Activated T-cell treated with anti-CD3 and anti-CD28 coated beads, Interleukin-2, amount 50 U/mL, for 72 hours (primary cell): ENCODE data around the gene STAG3. TPM values are rescaled to one million over a fixed set of nuclear protein-coding genes. Genes with fewer than 3 reads are reported as not detected.
A peak's percentile ranks its signal among the peaks of the same experiment; 100 is the strongest.
"Not testable (repeated sequence)": the region's sequence is repeated elsewhere in the genome, so short reads cannot be mapped to it uniquely, and the experiment has no call there.

ENCODE experiments used
- ATAC-seq, 2 donors: fragments of 150-1000 bp; cut with Tn5 transposase; replicated peaks in 1 of 2; 2 replicates each; pipeline ENCODE4 v1.10.0; 2021; ENCODE audit warnings: moderate library complexity in 2 of 2, mild to moderate bottlenecking in 1 of 2
- DNase-seq, 2 donors: peaks; one replicate each; pipeline ENCODE4 v3.0.0; 2021 to 2022; ENCODE audit warnings: mixed read lengths in 1 of 2
- H3K27ac Mint-ChIP-seq: one replicate; pipeline ENCODE4 v1.8.0; 2022; ENCODE audit warnings: mild to moderate bottlenecking, moderate library complexity, mixed read lengths
- H3K27me3 Mint-ChIP-seq: one replicate; pipeline ENCODE4 v1.8.0; 2022; ENCODE audit warnings: low read depth, mixed read lengths
- H3K36me3 Mint-ChIP-seq, 2 donors: one replicate each; pipeline ENCODE4 v1.8.0; 2022; ENCODE audit warnings: mixed read lengths in 2 of 2, mild to moderate bottlenecking in 1 of 2; ENCODE audit not compliant: insufficient read depth in 2 of 2
- H3K4me1 Mint-ChIP-seq: one replicate; pipeline ENCODE4 v1.8.0; 2022; ENCODE audit warnings: low read depth, mixed read lengths
- H3K4me3 Mint-ChIP-seq, 2 donors: one replicate each; pipeline ENCODE4 v1.8.0; 2022; ENCODE audit warnings: mild to moderate bottlenecking in 2 of 2, mixed read lengths in 2 of 2, moderate library complexity in 2 of 2
- H3K9me3 Mint-ChIP-seq, 2 donors: one replicate each; pipeline ENCODE4 v1.8.0; 2022; ENCODE audit warnings: mixed read lengths in 2 of 2
- total RNA-seq, 2 donors: library from RNA; stranded (reverse); gene quantifications; one replicate each; pipeline ENCODE4 v1.2.3, GENCODE V29; 2022

Gene STAG3
- total RNA-seq, 2 donors from 2014 or later = 103 to 121 TPM

DNA sequence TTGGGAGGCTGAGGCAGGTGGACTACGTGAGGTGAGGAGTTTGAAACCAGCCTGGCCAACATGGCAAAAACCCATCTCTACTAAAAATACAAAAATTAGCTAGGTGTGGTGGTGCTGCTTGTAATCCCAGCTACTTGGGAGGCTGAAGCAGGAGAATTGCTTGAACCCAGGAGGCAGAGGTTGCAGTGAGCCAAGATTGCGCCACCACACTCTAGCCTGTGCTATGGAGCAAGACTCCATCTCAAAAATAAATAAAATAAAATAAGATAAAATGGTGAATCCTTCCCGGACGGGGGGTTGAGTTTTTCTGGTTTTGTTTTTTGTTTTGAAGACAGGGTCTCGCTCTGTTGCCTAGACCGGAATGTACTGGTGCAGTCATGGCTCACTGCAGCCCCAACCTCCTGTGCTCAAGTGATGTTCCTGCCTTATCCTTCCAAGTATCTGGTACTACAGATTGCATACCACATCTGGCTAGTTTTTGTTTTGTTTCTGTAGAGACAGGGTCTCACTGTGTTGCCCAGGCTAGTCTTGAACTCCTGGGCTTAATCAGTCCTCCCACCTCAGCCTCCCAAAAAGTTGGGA is 14.7 kb downstream of the STAG3 start:
- not testable (repeated sequence) for H3K4me3 Mint-ChIP-seq

DNA sequence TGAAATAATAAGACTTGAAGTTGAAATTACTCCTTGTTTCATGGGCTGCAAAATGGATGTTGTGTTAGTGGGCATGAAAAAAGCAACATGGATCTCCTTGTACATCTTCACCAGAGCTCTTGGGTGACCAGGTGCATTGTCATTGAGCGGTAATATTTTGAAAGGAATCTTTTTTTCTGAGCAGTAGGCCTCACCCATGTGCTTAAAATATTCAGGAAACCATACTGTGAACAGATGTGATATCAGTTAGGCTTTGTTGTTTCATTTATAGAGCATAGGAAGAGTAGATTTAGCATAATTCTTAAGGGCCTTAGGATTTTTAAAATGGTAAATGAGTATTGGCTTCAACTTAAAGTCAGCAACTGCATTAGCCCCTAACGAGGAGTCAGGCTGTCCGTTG is 15.3 kb downstream of the STAG3 start:
- H3K27ac Mint-ChIP-seq = no peak overlapping the region
- no peaks in the 10 kb centered on the region for H3K27me3 Mint-ChIP-seq
- no peak for DNase-seq
- H3K9me3 Mint-ChIP-seq = no peaks in the 10 kb centered on the region
- ATAC-seq = no peak
- no peak overlapping the region for H3K4me3 Mint-ChIP-seq
- peaks cover 0 to 7% of the 10 kb centered on the region in 2 donors for H3K36me3 Mint-ChIP-seq
- peaks cover 52% of the 10 kb centered on the region for H3K4me1 Mint-ChIP-seq

More for the DNA sequence above, 14.7 kb downstream of the STAG3 start:
- not testable (repeated sequence) for H3K36me3 Mint-ChIP-seq, H3K27me3 Mint-ChIP-seq, H3K9me3 Mint-ChIP-seq, DNase-seq, ATAC-seq, H3K27ac Mint-ChIP-seq
- H3K4me1 Mint-ChIP-seq = peaks cover 52% of the 10 kb centered on the region

DNA sequence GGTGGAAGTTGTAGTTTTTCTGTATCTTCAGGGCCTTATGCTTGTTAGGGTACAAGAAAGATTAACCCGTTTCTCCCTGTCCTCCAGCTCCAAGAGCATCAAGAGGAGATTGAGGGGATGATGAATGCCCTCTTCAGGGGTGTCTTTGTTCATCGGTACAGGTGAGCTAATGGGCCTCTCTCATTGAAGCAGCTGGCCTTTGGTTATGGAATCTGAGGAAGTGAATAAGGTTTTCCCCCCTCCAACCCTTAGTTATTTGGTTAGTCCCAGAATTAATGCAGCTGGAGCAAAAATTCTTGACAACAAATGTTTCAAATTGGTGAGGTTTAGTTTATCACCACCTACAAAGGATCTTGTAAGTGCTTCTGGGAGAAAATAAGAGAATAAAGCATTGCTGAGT is 17.5 kb downstream of the STAG3 start:
- Mint-ChIP-seq H3K27ac (no peak overlapping the region), H3K4me1 (peaks cover 44% of the 10 kb centered on the region), H3K9me3 (no peaks in the 10 kb centered on the region), H3K36me3 (peaks cover 0 to 10% of the 10 kb centered on the region in 2 donors), H3K4me3 (no peak overlapping the region), H3K27me3 (no peaks in the 10 kb centered on the region)
- ATAC-seq = no peak
- no peak for DNase-seq

- not testable (repeated sequence) for ATAC-seq, H3K9me3 Mint-ChIP-seq, H3K27me3 Mint-ChIP-seq, H3K36me3 Mint-ChIP-seq, DNase-seq, H3K4me3 Mint-ChIP-seq
- H3K4me1 Mint-ChIP-seq = peaks cover 44% of the 10 kb centered on the region
- H3K27ac Mint-ChIP-seq = peak overlapping the region; percentile 24
These were observed 18.2 kb downstream of the STAG3 start for GRCh38 chr7:100195901-100196322.

- Mint-ChIP-seq H3K27me3 (peaks cover 6% of the 10 kb centered on the region), H3K9me3 (no peaks in the 10 kb centered on the region), H3K36me3 (peaks cover 0 to 10% of the 10 kb centered on the region in 2 donors), H3K4me3 (no peak overlapping the region), H3K4me1 (peaks cover 23% of the 10 kb centered on the region), H3K27ac (no peak overlapping the region)
- ATAC-seq = no peak
- no peak for DNase-seq
These were observed 20.5 kb downstream of the STAG3 start for GRCh38 chr7:100198266-100198665.

GRCh38 chr7:100200693-100201092 is 23.0 kb downstream of the STAG3 start:
- H3K4me1 Mint-ChIP-seq = peaks cover 25% of the 10 kb centered on the region
- no peak overlapping the region for H3K27ac Mint-ChIP-seq
- ATAC-seq = no peak
- H3K4me3 Mint-ChIP-seq = no peak overlapping the region
- H3K9me3 Mint-ChIP-seq = no peaks in the 10 kb centered on the region
- H3K27me3 Mint-ChIP-seq = peaks cover 6% of the 10 kb centered on the region
- H3K36me3 Mint-ChIP-seq = peaks cover 0 to 9% of the 10 kb centered on the region in 2 donors
- no peak for DNase-seq

- peaks cover 40% of the 10 kb centered on the region for H3K4me1 Mint-ChIP-seq
These were observed 26.7 kb downstream of the STAG3 start for GRCh38 chr7:100204454-100204853.

GRCh38 chr7:100208911-100209408 is 31.2 kb downstream of the STAG3 start:
- Mint-ChIP-seq H3K27me3 (no peaks in the 10 kb centered on the region), H3K27ac (peak overlapping the region; percentile 86), H3K9me3 (peaks cover 0 to 2% of the 10 kb centered on the region in 2 donors), H3K36me3 (peaks cover 8 to 16% of the 10 kb centered on the region in 2 donors), H3K4me3 (peak overlapping the region; percentile 82 to 95), H3K4me1 (peaks cover 69% of the 10 kb centered on the region)
- ATAC-seq (peak; percentile 88 to 91), DNase-seq (peak; percentile 68)

More at GRCh38 chr7:100204454-100204853, 26.7 kb downstream of the STAG3 start:
- peak overlapping the region; percentile 2 for H3K27ac Mint-ChIP-seq
- no peaks in the 10 kb centered on the region for H3K9me3 Mint-ChIP-seq
- peaks cover 6% of the 10 kb centered on the region for H3K27me3 Mint-ChIP-seq
- no peak overlapping the region for H3K4me3 Mint-ChIP-seq
- ATAC-seq (no peak), DNase-seq (no peak)
- H3K36me3 Mint-ChIP-seq = peaks cover 5 to 6% of the 10 kb centered on the region in 2 donors

GRCh38 chr7:100209493-100209892 is 31.8 kb downstream of the STAG3 start:
- peaks cover 0 to 2% of the 10 kb centered on the region in 2 donors for H3K9me3 Mint-ChIP-seq
- peak overlapping the region; percentile 82 to 95 for H3K4me3 Mint-ChIP-seq
- H3K36me3 Mint-ChIP-seq = peaks cover 8 to 20% of the 10 kb centered on the region in 2 donors
- peaks cover 69% of the 10 kb centered on the region for H3K4me1 Mint-ChIP-seq
- no peak for DNase-seq
- H3K27me3 Mint-ChIP-seq = no peaks in the 10 kb centered on the region
- peak overlapping the region; percentile 86 for H3K27ac Mint-ChIP-seq
- ATAC-seq = no peak

DNA sequence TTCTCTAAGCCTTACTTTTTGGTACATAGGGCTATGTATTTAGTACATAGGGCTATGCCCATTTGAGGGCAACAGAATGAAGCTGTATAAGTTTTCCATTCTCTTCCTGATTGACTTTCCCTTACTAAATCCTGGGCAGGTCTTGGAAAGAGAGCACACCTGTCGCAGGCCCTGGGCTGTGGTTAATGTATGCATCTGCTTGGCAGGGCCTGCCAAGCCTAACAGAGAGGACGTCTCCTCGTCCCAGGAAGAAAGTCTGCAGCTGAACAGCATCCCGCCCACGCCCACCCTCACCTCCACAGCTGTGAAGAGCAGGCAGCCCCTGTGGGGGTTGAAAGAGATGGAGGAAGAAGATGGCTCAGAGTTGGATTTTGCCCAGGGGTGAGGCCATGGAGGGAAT is 33.1 kb downstream of the STAG3 start:
- ATAC-seq = no peak
- H3K9me3 Mint-ChIP-seq = peaks cover 0 to 2% of the 10 kb centered on the region in 2 donors
- H3K4me1 Mint-ChIP-seq = peaks cover 82% of the 10 kb centered on the region
- peak overlapping the region; percentile 75 to 92 for H3K4me3 Mint-ChIP-seq
- DNase-seq = no peak
- no peaks in the 10 kb centered on the region for H3K27me3 Mint-ChIP-seq
- H3K36me3 Mint-ChIP-seq = peaks cover 13 to 20% of the 10 kb centered on the region in 2 donors
- H3K27ac Mint-ChIP-seq = no peak overlapping the region

DNA sequence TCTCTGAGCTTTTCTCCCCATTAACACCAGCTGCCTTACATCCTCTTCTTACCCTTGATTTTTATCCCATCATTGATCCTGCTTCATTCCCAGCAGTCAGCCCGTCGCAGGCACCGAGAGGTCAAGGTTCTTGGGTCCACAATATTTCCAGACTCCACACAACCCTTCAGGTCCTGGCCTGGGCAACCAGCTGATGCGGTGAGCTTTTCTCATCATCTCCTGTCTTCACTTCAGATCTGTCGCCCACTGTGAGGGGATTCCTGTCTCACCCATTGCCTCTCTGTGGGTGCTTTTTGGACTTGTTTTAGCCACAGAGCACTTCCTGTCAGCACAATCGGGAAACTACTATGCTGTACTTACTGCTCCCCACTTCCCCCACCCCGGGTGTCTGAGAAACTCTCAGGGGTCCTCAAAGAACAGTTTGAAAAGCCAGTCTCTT is 33.6 kb downstream of the STAG3 start:
- Mint-ChIP-seq H3K4me1 (peaks cover 85% of the 10 kb centered on the region), H3K27me3 (no peaks in the 10 kb centered on the region), H3K36me3 (peaks cover 13 to 20% of the 10 kb centered on the region in 2 donors), H3K4me3 (peak overlapping the region; percentile 91 to 92), H3K27ac (peak overlapping the region; percentile 33), H3K9me3 (peaks cover 0 to 2% of the 10 kb centered on the region in 2 donors)
- ATAC-seq (peak; percentile 66 to 68), DNase-seq (peak; percentile 71)

- DNase-seq (no peak), ATAC-seq (no peak)
- peaks cover 95% of the 10 kb centered on the region for H3K4me1 Mint-ChIP-seq
- H3K27ac Mint-ChIP-seq = no peak overlapping the region
- H3K27me3 Mint-ChIP-seq = no peaks in the 10 kb centered on the region
- peaks cover 0 to 2% of the 10 kb centered on the region in 2 donors for H3K9me3 Mint-ChIP-seq
- peaks cover 13 to 20% of the 10 kb centered on the region in 2 donors for H3K36me3 Mint-ChIP-seq
- peak overlapping the region; percentile 50 to 92 for H3K4me3 Mint-ChIP-seq
These were observed 35.0 kb downstream of the STAG3 start for GRCh38 chr7:100212631-100213286.

DNA sequence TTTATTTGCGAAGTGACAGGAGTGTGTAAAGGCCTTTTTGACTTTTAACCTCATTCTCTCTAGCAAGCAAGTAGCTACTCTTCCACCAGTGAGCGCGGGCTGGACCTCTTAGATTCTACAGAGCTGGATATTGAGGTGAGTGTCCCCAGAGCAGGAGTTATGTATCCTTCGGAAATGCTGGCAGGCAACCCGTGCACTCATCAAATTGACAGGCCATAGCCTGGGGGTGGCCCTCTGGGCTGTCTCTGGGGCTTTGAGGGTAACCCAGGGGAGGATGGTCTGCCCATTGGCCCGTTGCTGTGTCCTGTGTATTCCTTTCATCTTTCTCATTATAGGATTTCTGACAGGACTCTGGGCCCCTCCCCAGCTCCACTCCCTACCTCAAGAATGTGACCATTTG is 36.0 kb downstream of the STAG3 start:
- H3K27ac Mint-ChIP-seq = no peak overlapping the region
- no peaks in the 10 kb centered on the region for H3K27me3 Mint-ChIP-seq
- peaks cover 13 to 21% of the 10 kb centered on the region in 2 donors for H3K36me3 Mint-ChIP-seq
- H3K4me3 Mint-ChIP-seq = peak overlapping the region; percentile 50 to 92
- ATAC-seq (no peak), DNase-seq (no peak)
- peaks cover 0 to 2% of the 10 kb centered on the region in 2 donors for H3K9me3 Mint-ChIP-seq
- H3K4me1 Mint-ChIP-seq = peaks cover 91% of the 10 kb centered on the region
